ENCODE results near the gene REEP3. TPM values are rescaled to one million over a fixed set of nuclear protein-coding genes. Genes with fewer than 3 reads are reported as not detected.
A peak's percentile ranks its signal among the peaks of the same experiment; 100 is the strongest.
"Not testable (repeated sequence)": the region's sequence is repeated elsewhere in the genome, so short reads cannot be mapped to it uniquely, and the experiment has no call there.

The REEP3 gene
- total RNA-seq, 1 donor from 2014 or later, result 36.7 TPM

- Mint-ChIP-seq H3K4me3 (no peak overlapping the region), H3K4me1 (peaks cover 29% of the 10 kb centered on the region)
- DNase-seq (ENCODE audit: low read depth, low spot score), result no peak
These were observed 28.2 kb upstream of the REEP3 start for GRCh38 chr10:63493004-63493403.

GRCh38 chr10:63494951-63495350 lies 26.2 kb upstream of the REEP3 start:
- Mint-ChIP-seq H3K27me3 (ENCODE audit: low read depth) (no peaks in the 10 kb centered on the region), H3K27ac (ENCODE audit: unreplicated experiment) (peak overlapping the region; percentile 39), H3K9me3 (peaks cover 3% of the 10 kb centered on the region), H3K4me1 (peaks cover 33% of the 10 kb centered on the region), H3K4me3 (no peak overlapping the region), H3K36me3 (ENCODE audit: low read depth) (peaks cover 14% of the 10 kb centered on the region)
- TF ChIP-seq, protein P1, sequence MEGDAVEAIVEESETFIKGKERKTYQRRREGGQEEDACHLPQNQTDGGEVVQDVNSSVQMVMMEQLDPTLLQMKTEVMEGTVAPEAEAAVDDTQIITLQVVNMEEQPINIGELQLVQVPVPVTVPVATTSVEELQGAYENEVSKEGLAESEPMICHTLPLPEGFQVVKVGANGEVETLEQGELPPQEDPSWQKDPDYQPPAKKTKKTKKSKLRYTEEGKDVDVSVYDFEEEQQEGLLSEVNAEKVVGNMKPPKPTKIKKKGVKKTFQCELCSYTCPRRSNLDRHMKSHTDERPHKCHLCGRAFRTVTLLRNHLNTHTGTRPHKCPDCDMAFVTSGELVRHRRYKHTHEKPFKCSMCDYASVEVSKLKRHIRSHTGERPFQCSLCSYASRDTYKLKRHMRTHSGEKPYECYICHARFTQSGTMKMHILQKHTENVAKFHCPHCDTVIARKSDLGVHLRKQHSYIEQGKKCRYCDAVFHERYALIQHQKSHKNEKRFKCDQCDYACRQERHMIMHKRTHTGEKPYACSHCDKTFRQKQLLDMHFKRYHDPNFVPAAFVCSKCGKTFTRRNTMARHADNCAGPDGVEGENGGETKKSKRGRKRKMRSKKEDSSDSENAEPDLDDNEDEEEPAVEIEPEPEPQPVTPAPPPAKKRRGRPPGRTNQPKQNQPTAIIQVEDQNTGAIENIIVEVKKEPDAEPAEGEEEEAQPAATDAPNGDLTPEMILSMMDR (conservative IDR thresholded peaks at IDR 0.05), result no peak
- no peak for DNase-seq (ENCODE audit: low read depth, low spot score)

More at GRCh38 chr10:63493004-63493403, 28.2 kb upstream of the REEP3 start:
- H3K27me3 Mint-ChIP-seq (ENCODE audit: low read depth), result no peaks in the 10 kb centered on the region
- H3K9me3 Mint-ChIP-seq, result peaks cover 3% of the 10 kb centered on the region
- H3K27ac Mint-ChIP-seq (ENCODE audit: unreplicated experiment), result no peak overlapping the region
- TF ChIP-seq, protein P1 (conservative IDR thresholded peaks at IDR 0.05), result no peak
- peaks cover 11% of the 10 kb centered on the region for H3K36me3 Mint-ChIP-seq (ENCODE audit: low read depth)

DNA sequence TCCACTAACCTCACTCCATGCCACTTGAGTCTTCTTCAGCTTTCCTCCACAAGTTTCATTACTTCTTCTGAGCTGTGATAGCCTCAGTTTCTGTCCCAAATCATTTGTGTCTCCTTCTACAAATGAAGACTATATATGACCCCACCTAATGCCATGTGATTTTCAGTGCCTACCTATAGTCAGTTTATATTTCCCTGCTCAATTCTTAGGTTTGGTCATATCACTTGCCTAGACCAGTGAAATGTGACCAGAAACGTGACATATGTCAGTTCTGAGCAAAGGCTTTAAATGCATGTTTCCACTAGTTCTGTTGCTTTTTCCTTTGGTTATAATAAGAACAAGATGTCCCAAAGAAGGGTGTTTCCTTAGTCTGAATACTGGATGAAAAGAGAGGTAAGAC lies 24.6 kb upstream of the REEP3 start:
- TF ChIP-seq, protein P1 (conservative IDR thresholded peaks at IDR 0.05), result no peak
- Mint-ChIP-seq H3K27ac (ENCODE audit: unreplicated experiment) (no peak overlapping the region), H3K9me3 (peaks cover 3% of the 10 kb centered on the region), H3K27me3 (ENCODE audit: low read depth) (no peaks in the 10 kb centered on the region), H3K4me1 (peaks cover 32% of the 10 kb centered on the region), H3K36me3 (ENCODE audit: low read depth) (peaks cover 18% of the 10 kb centered on the region), H3K4me3 (no peak overlapping the region)
- no peak for DNase-seq (ENCODE audit: low read depth, low spot score)

- Mint-ChIP-seq H3K9me3 (peaks cover 3% of the 10 kb centered on the region), H3K27ac (ENCODE audit: unreplicated experiment) (no peak overlapping the region), H3K4me3 (no peak overlapping the region), H3K4me1 (peaks cover 29% of the 10 kb centered on the region), H3K36me3 (ENCODE audit: low read depth) (peaks cover 18% of the 10 kb centered on the region), H3K27me3 (ENCODE audit: low read depth) (no peaks in the 10 kb centered on the region)
- DNase-seq (ENCODE audit: low read depth, low spot score), result no peak
- TF ChIP-seq, protein P1 (conservative IDR thresholded peaks at IDR 0.05), result no peak
These were observed 23.9 kb upstream of the REEP3 start for GRCh38 chr10:63497321-63497720.

DNA sequence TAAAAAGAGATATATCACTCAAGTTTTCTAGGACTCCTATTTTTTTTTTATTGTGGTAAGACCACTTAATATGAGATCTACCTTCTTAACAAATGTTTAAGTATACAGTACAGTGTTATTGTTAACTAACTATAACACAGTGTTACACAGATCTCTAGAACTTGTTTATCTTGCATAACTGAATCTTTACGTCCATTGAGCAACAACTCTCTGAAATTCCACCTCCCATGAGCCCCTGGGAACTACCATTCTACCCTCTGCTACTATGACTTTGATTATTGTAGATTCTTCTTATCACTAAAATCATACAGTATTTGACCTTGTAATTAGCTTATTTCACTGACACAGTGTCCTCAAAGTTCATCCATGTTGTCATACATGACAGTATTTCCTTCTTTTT lies 22.5 kb upstream of the REEP3 start:
- Mint-ChIP-seq H3K4me3 (no peak overlapping the region), H3K36me3 (ENCODE audit: low read depth) (peaks cover 18% of the 10 kb centered on the region), H3K4me1 (peaks cover 29% of the 10 kb centered on the region), H3K9me3 (peaks cover 3% of the 10 kb centered on the region), H3K27me3 (ENCODE audit: low read depth) (no peaks in the 10 kb centered on the region), H3K27ac (ENCODE audit: unreplicated experiment) (no peak overlapping the region)
- DNase-seq (ENCODE audit: low read depth, low spot score), result no peak
- TF ChIP-seq, protein P1 (conservative IDR thresholded peaks at IDR 0.05), result no peak

- not testable (repeated sequence) for H3K4me3 Mint-ChIP-seq; H3K27me3 Mint-ChIP-seq (ENCODE audit: low read depth); H3K9me3 Mint-ChIP-seq; DNase-seq (ENCODE audit: low read depth, low spot score); H3K27ac Mint-ChIP-seq (ENCODE audit: unreplicated experiment)
- H3K36me3 Mint-ChIP-seq (ENCODE audit: low read depth), result peaks cover 15% of the 10 kb centered on the region
- H3K4me1 Mint-ChIP-seq, result peaks cover 35% of the 10 kb centered on the region
These were observed 20.6 kb upstream of the REEP3 start for GRCh38 chr10:63500551-63500950.

All from neural crest cell (in vitro differentiated cells).